ENCODE data around the gene DDX1. TPM values are rescaled to one million over a fixed set of nuclear protein-coding genes. Genes with fewer than 3 reads are reported as not detected.
"Not testable (repeated sequence)": the region's sequence is repeated elsewhere in the genome, so short reads cannot be mapped to it uniquely, and the experiment has no call there.

DDX1 gene
- total and polyA plus RNA-seq, 7 donors, result 116 to 166 (median 132) TPM

GRCh38 chr2:15610430-15610952 is 18.8 kb downstream of the DDX1 start:
- TF ChIP-seq, protein P1, sequence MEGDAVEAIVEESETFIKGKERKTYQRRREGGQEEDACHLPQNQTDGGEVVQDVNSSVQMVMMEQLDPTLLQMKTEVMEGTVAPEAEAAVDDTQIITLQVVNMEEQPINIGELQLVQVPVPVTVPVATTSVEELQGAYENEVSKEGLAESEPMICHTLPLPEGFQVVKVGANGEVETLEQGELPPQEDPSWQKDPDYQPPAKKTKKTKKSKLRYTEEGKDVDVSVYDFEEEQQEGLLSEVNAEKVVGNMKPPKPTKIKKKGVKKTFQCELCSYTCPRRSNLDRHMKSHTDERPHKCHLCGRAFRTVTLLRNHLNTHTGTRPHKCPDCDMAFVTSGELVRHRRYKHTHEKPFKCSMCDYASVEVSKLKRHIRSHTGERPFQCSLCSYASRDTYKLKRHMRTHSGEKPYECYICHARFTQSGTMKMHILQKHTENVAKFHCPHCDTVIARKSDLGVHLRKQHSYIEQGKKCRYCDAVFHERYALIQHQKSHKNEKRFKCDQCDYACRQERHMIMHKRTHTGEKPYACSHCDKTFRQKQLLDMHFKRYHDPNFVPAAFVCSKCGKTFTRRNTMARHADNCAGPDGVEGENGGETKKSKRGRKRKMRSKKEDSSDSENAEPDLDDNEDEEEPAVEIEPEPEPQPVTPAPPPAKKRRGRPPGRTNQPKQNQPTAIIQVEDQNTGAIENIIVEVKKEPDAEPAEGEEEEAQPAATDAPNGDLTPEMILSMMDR (IDR thresholded peaks at IDR 0.05), result no peak
- H3K36me3 ChIP-seq (ENCODE audit: insufficient read depth in 1 of 2, low read depth in 1 of 2), result peaks cover 14 to 77% of the 10 kb centered on the region in 2 donors
- 95 to 98% (median 95%) methylated on average over 5 of the region's 5 CpGs for WGBS, 3 donors

DNA sequence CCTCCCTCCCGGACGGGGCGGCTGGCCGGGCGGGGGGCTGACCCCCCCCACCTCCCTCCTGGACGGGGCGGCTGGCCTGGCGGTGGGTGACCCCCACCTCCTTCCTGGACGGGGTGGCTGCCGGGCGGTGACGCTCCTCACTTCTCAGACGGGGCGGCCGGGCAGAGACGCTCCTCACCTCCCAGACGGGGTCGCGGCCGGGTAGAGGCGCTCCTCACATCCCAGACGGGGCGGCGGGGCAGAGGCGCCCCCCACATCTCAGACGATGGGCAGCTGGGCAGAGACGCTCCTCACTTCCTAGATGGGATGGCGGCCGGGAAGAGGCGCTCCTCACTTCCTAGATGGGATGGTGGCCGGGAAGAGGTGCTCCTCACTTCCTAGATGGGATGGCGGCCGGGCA is 20.4 kb downstream of the DDX1 start:
- H3K36me3 ChIP-seq (ENCODE audit: insufficient read depth in 1 of 2, low read depth in 1 of 2), result peaks cover 8 to 77% of the 10 kb centered on the region in 2 donors
- H3K4me1 ChIP-seq; intact Hi-C loops (cut with DNase I); H3K9me3 ChIP-seq; H3K27me3 ChIP-seq (ENCODE audit: insufficient read depth in 3 of 3, low read length in 2 of 3); H3K4me3 ChIP-seq; DNase-seq; H3K27ac ChIP-seq; ATAC-seq: not testable (repeated sequence)
- 93 to 96% methylated on average over 13 to 23 of the region's 33 CpGs; no CpG with 5 or more reads in 1 of the 3 donors for WGBS, 3 donors

More at GRCh38 chr2:15610430-15610952, 18.8 kb downstream of the DDX1 start:
- DNase-seq (no peak), ATAC-seq (no peak)
- Histone ChIP-seq H3K4me3 (no peak overlapping the region), H3K27ac (no peak overlapping the region), H3K4me1 (no peaks in the 10 kb centered on the region), H3K27me3 (ENCODE audit: insufficient read depth in 3 of 3, low read length in 2 of 3) (no peaks in the 10 kb centered on the region), H3K9me3 (no peaks in the 10 kb centered on the region)
- intact Hi-C loops (cut with DNase I), result no loop called here

DNA sequence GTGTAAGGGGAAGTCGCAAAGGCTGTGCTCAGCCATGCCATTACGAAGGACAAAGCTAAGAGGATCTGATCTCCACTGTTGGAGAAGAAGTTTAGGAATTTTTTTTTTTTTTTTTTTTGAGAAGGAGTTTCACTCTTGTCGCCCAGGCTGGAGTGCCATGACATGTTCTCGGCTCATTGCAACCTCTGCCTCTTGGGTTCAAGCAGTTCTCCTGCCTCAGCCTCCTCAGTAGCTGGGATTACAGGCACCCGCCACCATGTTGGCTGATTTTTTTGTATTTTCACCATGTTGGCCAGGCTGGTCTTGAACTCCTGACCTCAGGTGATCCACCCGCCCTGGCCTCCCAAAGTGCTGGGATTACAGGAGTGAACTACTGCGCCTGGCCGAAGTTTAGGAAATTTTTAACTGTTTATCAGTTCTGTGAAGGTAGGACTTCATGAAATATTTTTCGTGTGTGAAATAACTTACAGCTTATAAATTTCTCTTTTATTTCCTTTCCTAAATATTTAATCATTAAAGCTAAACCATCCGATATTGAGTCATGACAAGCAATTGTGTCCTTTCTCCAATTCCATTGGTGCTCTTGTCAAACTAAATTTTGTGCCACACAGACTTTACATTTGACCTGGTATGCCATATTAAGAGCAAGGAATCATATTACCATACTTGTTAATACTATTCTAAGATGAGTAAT is 22.2 kb downstream of the DDX1 start:
- peaks cover 0 to 77% of the 10 kb centered on the region in 2 donors for H3K36me3 ChIP-seq (ENCODE audit: insufficient read depth in 1 of 2, low read depth in 1 of 2)
- no peaks in the 10 kb centered on the region for H3K27me3 ChIP-seq (ENCODE audit: insufficient read depth in 3 of 3, low read length in 2 of 3)
- H3K4me1 ChIP-seq, result no peaks in the 10 kb centered on the region
- H3K4me3 ChIP-seq, result no peak overlapping the region
- no peaks in the 10 kb centered on the region for H3K9me3 ChIP-seq
- intact Hi-C loops (cut with DNase I), result no loop called here
- no peak overlapping the region for H3K27ac ChIP-seq
- no peak for DNase-seq
- 93 to 97% (median 96%) methylated on average over 10 of the region's 10 CpGs for WGBS, 3 donors
- no peak for ATAC-seq
- TF ChIP-seq, protein P1 (IDR thresholded peaks at IDR 0.05), result no peak

DNA sequence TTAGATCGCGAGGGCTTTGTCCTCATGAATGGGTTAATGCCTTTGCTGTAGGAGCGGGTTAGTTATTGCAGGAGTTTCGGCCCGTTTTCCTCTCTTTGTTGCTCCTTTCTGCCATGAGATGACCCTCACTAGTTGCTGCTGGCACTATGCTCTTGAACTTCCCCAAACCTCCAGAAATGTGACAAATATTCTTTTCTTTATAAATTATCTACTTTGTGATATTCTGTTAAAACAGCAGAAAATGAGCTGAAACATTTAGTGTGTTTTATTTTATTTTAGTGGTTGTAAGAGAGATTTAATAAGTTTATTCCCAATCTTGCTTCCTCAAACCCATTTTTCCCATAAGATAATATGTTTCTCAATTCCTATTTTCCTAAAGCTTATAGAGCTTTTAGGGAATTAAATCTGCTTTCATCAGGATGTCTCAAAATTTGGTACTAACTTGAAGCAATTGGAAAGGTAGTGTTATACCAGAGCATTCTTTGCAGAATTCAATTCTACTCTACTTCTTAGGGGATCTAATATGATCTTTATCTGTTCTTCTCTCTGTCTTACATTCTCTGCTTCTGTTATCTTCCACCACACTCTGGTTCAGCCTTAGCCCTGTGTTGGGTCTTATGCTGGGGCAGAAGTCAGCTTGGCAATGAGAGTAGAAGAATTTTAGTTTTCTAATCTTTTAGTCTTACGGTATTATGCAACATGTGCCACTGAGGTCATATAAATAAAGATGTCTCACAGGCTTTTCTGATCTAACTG is 23.1 kb downstream of the DDX1 start:
- intact Hi-C loops (cut with DNase I), result no loop called here
- Histone ChIP-seq H3K27ac (no peak overlapping the region), H3K36me3 (ENCODE audit: insufficient read depth in 1 of 2, low read depth in 1 of 2) (peaks cover 0 to 77% of the 10 kb centered on the region in 2 donors), H3K27me3 (ENCODE audit: insufficient read depth in 3 of 3, low read length in 2 of 3) (no peaks in the 10 kb centered on the region), H3K9me3 (no peaks in the 10 kb centered on the region), H3K4me3 (no peak overlapping the region), H3K4me1 (no peaks in the 10 kb centered on the region)
- 80 to 85% (median 84%) methylated on average over 6 of the region's 6 CpGs for WGBS, 3 donors
- ATAC-seq (no peak), DNase-seq (no peak)
- TF ChIP-seq, protein P1 (IDR thresholded peaks at IDR 0.05), result no peak

DNA sequence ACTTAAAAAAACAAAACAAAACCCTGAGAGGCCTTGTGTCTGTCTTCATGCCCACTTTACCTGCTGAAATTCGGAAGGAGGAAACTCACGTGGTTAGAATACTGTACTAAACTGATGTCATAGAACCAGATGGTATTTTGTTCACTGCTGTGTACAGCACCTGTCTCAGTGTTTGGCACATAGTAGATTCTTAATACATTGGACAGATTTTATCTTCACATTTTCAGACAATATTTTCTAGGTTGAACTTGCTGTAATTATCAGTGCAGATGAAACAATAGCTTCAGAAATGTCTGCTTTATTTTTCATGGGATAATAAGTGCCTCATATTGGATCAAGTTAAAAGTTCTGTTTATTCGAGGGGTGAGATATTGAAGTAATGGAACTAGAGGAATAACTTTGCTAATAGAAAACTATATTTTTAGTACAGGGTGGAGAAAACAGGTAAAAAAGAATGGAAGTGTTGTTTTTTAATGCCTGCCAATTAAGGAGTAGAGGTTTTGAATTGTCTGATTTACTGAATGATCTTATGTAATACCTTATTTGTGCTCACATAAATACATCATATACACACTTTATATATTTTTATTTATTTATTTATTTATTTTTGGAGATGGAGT is 23.7 kb downstream of the DDX1 start:
- ATAC-seq, result no peak
- Histone ChIP-seq H3K36me3 (ENCODE audit: insufficient read depth in 1 of 2, low read depth in 1 of 2) (peaks cover 0 to 77% of the 10 kb centered on the region in 2 donors), H3K9me3 (no peaks in the 10 kb centered on the region), H3K27me3 (ENCODE audit: insufficient read depth in 3 of 3, low read length in 2 of 3) (no peaks in the 10 kb centered on the region), H3K27ac (no peak overlapping the region), H3K4me1 (no peaks in the 10 kb centered on the region), H3K4me3 (no peak overlapping the region)
- DNase-seq, result no peak
- intact Hi-C loops (cut with DNase I), result no loop called here
- TF ChIP-seq, protein P1 (IDR thresholded peaks at IDR 0.05), result no peak
- WGBS, 3 donors, result 67 to 80% (median 67%) methylated on average over 3 of the region's 3 CpGs

All from psoas muscle (tissue), 8 donors.